Activated CD4-positive, alpha-beta T cell treated with anti-CD3 and anti-CD28 coated beads for 36 hours (primary cell): ENCODE results near the gene NUAK1. TPM values are rescaled to one million over a fixed set of nuclear protein-coding genes. Genes with fewer than 3 reads are reported as not detected.

Experiments
- ATAC-seq: fragments of 200-7000 bp; cut with Tn5 transposase; one replicate; pipeline ENCODE4 v1.10.0; 2021; ENCODE audit warnings: mild to moderate bottlenecking, moderate library complexity
- CTCF ChIA-PET: fragments of 350-600 bp; sonication (Branson Sonifier 250); formaldehyde crosslinking; loops from one replicate; lab custom pipeline; 2021; ENCODE audit warnings: antibody characterized with exemption; lab: Charles Lee
- POLR2A ChIA-PET: fragments of 350-600 bp; sonication (Branson Sonifier 250); formaldehyde crosslinking; loops from one replicate; lab custom pipeline; 2021; ENCODE audit warnings: antibody characterized with exemption, inconsistent platforms; lab: Charles Lee
- DNase-seq: peaks from one replicate; pipeline ENCODE4 v3.0.0-alpha.2; 2020
- H3K27ac Mint-ChIP-seq: one replicate; pipeline ENCODE4 v1.8.0; 2021; ENCODE audit warnings: mixed read lengths
- H3K27me3 Mint-ChIP-seq: one replicate; pipeline ENCODE4 v1.8.0; 2021; ENCODE audit warnings: mixed read lengths
- H3K36me3 Mint-ChIP-seq: one replicate; pipeline ENCODE4 v1.8.0; 2021; ENCODE audit warnings: low read depth, mixed read lengths
- H3K4me1 Mint-ChIP-seq: one replicate; pipeline ENCODE4 v1.8.0; 2021; ENCODE audit warnings: mixed read lengths
- H3K4me3 Mint-ChIP-seq: one replicate; pipeline ENCODE4 v1.8.0; 2021; ENCODE audit warnings: mild to moderate bottlenecking, moderate library complexity, mixed read lengths
- H3K9me3 Mint-ChIP-seq: one replicate; pipeline ENCODE4 v1.8.0; 2021; ENCODE audit warnings: low read depth, mixed read lengths
- intact Hi-C, 2 experiments: fragments of 100-400 bp; cut with DNase I in 1 of 2; cut with micrococcal nuclease in 1 of 2; formaldehyde crosslinking; loops; one replicate each; pipeline versions ENCODE4 v1.14.2 to v1.15.1; 2022 to 2024; cut with DNase I, micrococcal nuclease
- total RNA-seq, 2 experiments: library from RNA; stranded (reverse); gene quantifications; one replicate each; pipeline ENCODE4 v1.2.3, GENCODE V29; 2021

The NUAK1 gene
- total RNA-seq, 2 experiments from 2014 or later: not detected

- Mint-ChIP-seq H3K9me3 (no peaks in the 10 kb centered on the region), H3K4me3 (no peak overlapping the region), H3K36me3 (no peaks in the 10 kb centered on the region), H3K27ac (no peak overlapping the region), H3K4me1 (no peaks in the 10 kb centered on the region), H3K27me3 (peaks cover 35% of the 10 kb centered on the region)
- intact Hi-C loops: no loop called here
- ChIA-PET POLR2A (no interaction called here), CTCF (interaction anchor here (0.6 to 0.8 kb wide), 2 partner anchors 65 to 734 kb away, joined by 3 to 4 read pairs; no protein-coding TSS in a partner anchor)
- no peak for DNase-seq
- no peak for ATAC-seq
Observed at GRCh38 chr12:106079148-106079738, 59.5 kb downstream of the NUAK1 start.

GRCh38 chr12:106078358-106079010 is 60.3 kb downstream of the NUAK1 start:
- DNase-seq (no peak), ATAC-seq (no peak)
- H3K27me3 Mint-ChIP-seq: peaks cover 29% of the 10 kb centered on the region
- intact Hi-C loops: no loop called here
- H3K9me3 Mint-ChIP-seq: no peaks in the 10 kb centered on the region
- no peaks in the 10 kb centered on the region for H3K36me3 Mint-ChIP-seq
- POLR2A ChIA-PET: no interaction called here
- CTCF ChIA-PET: interaction anchor here (0.7 to 0.8 kb wide), 2 partner anchors 66 to 108 kb away, joined by 3 to 4 read pairs; no protein-coding TSS in a partner anchor
- no peak overlapping the region for H3K4me3 Mint-ChIP-seq
- H3K27ac Mint-ChIP-seq: no peak overlapping the region
- H3K4me1 Mint-ChIP-seq: no peaks in the 10 kb centered on the region

GRCh38 chr12:106074706-106075392 is 63.9 kb downstream of the NUAK1 start:
- Mint-ChIP-seq H3K4me3 (no peak overlapping the region), H3K36me3 (no peaks in the 10 kb centered on the region), H3K4me1 (no peaks in the 10 kb centered on the region), H3K9me3 (no peaks in the 10 kb centered on the region), H3K27me3 (peaks cover 27% of the 10 kb centered on the region), H3K27ac (no peak overlapping the region)
- ChIA-PET CTCF (no interaction called here), POLR2A (no interaction called here)
- ATAC-seq (no peak), DNase-seq (no peak)
- intact Hi-C loops: no loop called here

- DNase-seq (no peak), ATAC-seq (no peak)
- Mint-ChIP-seq H3K4me3 (no peak overlapping the region), H3K27ac (no peak overlapping the region), H3K27me3 (peaks cover 27% of the 10 kb centered on the region), H3K4me1 (no peaks in the 10 kb centered on the region), H3K9me3 (no peaks in the 10 kb centered on the region), H3K36me3 (no peaks in the 10 kb centered on the region)
- CTCF ChIA-PET: no interaction called here
- intact Hi-C loops: no loop called here
- POLR2A ChIA-PET: no interaction called here
Observed at GRCh38 chr12:106074361-106074705, 64.4 kb downstream of the NUAK1 start.

GRCh38 chr12:106073179-106073578 is 65.6 kb downstream of the NUAK1 start:
- ChIA-PET CTCF (no interaction called here), POLR2A (no interaction called here)
- H3K27me3 Mint-ChIP-seq: peaks cover 22% of the 10 kb centered on the region
- peak; percentile 65 for ATAC-seq
- H3K4me3 Mint-ChIP-seq: no peak overlapping the region
- no peak overlapping the region for H3K27ac Mint-ChIP-seq
- H3K4me1 Mint-ChIP-seq: no peaks in the 10 kb centered on the region
- intact Hi-C loops: no loop called here
- H3K36me3 Mint-ChIP-seq: no peaks in the 10 kb centered on the region
- DNase-seq: no peak
- no peaks in the 10 kb centered on the region for H3K9me3 Mint-ChIP-seq

GRCh38 chr12:106072751-106073150 is 66.0 kb downstream of the NUAK1 start:
- intact Hi-C loops: no loop called here
- no peak for DNase-seq
- Mint-ChIP-seq H3K4me3 (no peak overlapping the region), H3K27ac (no peak overlapping the region), H3K9me3 (no peaks in the 10 kb centered on the region), H3K36me3 (no peaks in the 10 kb centered on the region), H3K4me1 (no peaks in the 10 kb centered on the region), H3K27me3 (peaks cover 21% of the 10 kb centered on the region)
- no peak for ATAC-seq
- POLR2A ChIA-PET: no interaction called here
- CTCF ChIA-PET: no interaction called here

GRCh38 chr12:106071686-106072085 is 67.1 kb downstream of the NUAK1 start:
- H3K36me3 Mint-ChIP-seq: no peaks in the 10 kb centered on the region
- no peaks in the 10 kb centered on the region for H3K4me1 Mint-ChIP-seq
- no peak for DNase-seq
- ATAC-seq: no peak
- H3K4me3 Mint-ChIP-seq: no peak overlapping the region
- intact Hi-C loops: no loop called here
- peaks cover 17% of the 10 kb centered on the region for H3K27me3 Mint-ChIP-seq
- H3K9me3 Mint-ChIP-seq: no peaks in the 10 kb centered on the region
- ChIA-PET POLR2A (no interaction called here), CTCF (no interaction called here)
- no peak overlapping the region for H3K27ac Mint-ChIP-seq

GRCh38 chr12:106070611-106071010 is 68.1 kb downstream of the NUAK1 start:
- Mint-ChIP-seq H3K4me1 (no peaks in the 10 kb centered on the region), H3K27me3 (peaks cover 17% of the 10 kb centered on the region), H3K4me3 (no peak overlapping the region), H3K9me3 (no peaks in the 10 kb centered on the region), H3K36me3 (no peaks in the 10 kb centered on the region), H3K27ac (no peak overlapping the region)
- POLR2A ChIA-PET: no interaction called here
- CTCF ChIA-PET: no interaction called here
- intact Hi-C loops: no loop called here
- ATAC-seq (no peak), DNase-seq (no peak)

GRCh38 chr12:106070147-106070546 is 68.6 kb downstream of the NUAK1 start:
- intact Hi-C loops: no loop called here
- CTCF ChIA-PET: no interaction called here
- no peak overlapping the region for H3K27ac Mint-ChIP-seq
- H3K27me3 Mint-ChIP-seq: peaks cover 18% of the 10 kb centered on the region
- no peaks in the 10 kb centered on the region for H3K4me1 Mint-ChIP-seq
- H3K36me3 Mint-ChIP-seq: no peaks in the 10 kb centered on the region
- H3K4me3 Mint-ChIP-seq: no peak overlapping the region
- ATAC-seq (no peak), DNase-seq (no peak)
- no peaks in the 10 kb centered on the region for H3K9me3 Mint-ChIP-seq
- POLR2A ChIA-PET: no interaction called here

- Mint-ChIP-seq H3K9me3 (no peaks in the 10 kb centered on the region), H3K27me3 (peaks cover 15% of the 10 kb centered on the region), H3K4me1 (no peaks in the 10 kb centered on the region), H3K27ac (no peak overlapping the region), H3K36me3 (no peaks in the 10 kb centered on the region), H3K4me3 (no peak overlapping the region)
- ChIA-PET CTCF (no interaction called here), POLR2A (no interaction called here)
- no peak for ATAC-seq
- no peak for DNase-seq
- intact Hi-C loops: no loop called here
Observed at GRCh38 chr12:106068296-106068695, 70.5 kb downstream of the NUAK1 start.

- no peak for DNase-seq
- no peaks in the 10 kb centered on the region for H3K36me3 Mint-ChIP-seq
- H3K27ac Mint-ChIP-seq: no peak overlapping the region
- intact Hi-C loops: no loop called here
- ChIA-PET POLR2A (no interaction called here), CTCF (no interaction called here)
- H3K9me3 Mint-ChIP-seq: no peaks in the 10 kb centered on the region
- no peak overlapping the region for H3K4me3 Mint-ChIP-seq
- ATAC-seq: no peak
- peaks cover 13% of the 10 kb centered on the region for H3K27me3 Mint-ChIP-seq
- no peaks in the 10 kb centered on the region for H3K4me1 Mint-ChIP-seq
Observed at GRCh38 chr12:106067606-106068205, 71.0 kb downstream of the NUAK1 start.
